GM19035 (cell line): ENCODE measurements around the gene SAMD4A.
A peak's percentile ranks its signal among the peaks of the same experiment; 100 is the strongest.
"Not testable (repeated sequence)": the region's sequence is repeated elsewhere in the genome, so short reads cannot be mapped to it uniquely, and the experiment has no call there.

Experiments
- ATAC-seq: cut with Tn5 transposase; IDR thresholded peaks from one replicate; pipeline ENCODE4 v1.9.1; 2021; ENCODE audit not compliant: unreplicated experiment

The SAMD4A gene

GRCh38 chr14:54591866-54592265, 24.9 kb downstream of the SAMD4A start:
- ATAC-seq = no peak

GRCh38 chr14:54593860-54594259, 26.9 kb downstream of the SAMD4A start:
- ATAC-seq = no peak

GRCh38 chr14:54594537-54594936, 27.6 kb downstream of the SAMD4A start:
- no peak for ATAC-seq

GRCh38 chr14:54597795-54598443, 31.0 kb downstream of the SAMD4A start:
- no peak for ATAC-seq

- no peak for ATAC-seq
Observed at GRCh38 chr14:54599966-54600716, 33.2 kb downstream of the SAMD4A start.

GRCh38 chr14:54600717-54601109, 33.8 kb downstream of the SAMD4A start:
- no peak for ATAC-seq

- no peak for ATAC-seq
Observed at GRCh38 chr14:54603362-54603761, 36.4 kb downstream of the SAMD4A start.

GRCh38 chr14:54606178-54606577, 39.2 kb downstream of the SAMD4A start:
- no peak for ATAC-seq

GRCh38 chr14:54606631-54607133, 39.8 kb downstream of the SAMD4A start:
- ATAC-seq = no peak

- no peak for ATAC-seq
Observed at GRCh38 chr14:54609576-54609975, 42.6 kb downstream of the SAMD4A start.

GRCh38 chr14:54610051-54610977, 43.4 kb downstream of the SAMD4A start:
- ATAC-seq = no peak

GRCh38 chr14:54614296-54614695, 47.4 kb downstream of the SAMD4A start:
- ATAC-seq = no peak

- ATAC-seq = no peak
Observed at GRCh38 chr14:54617467-54617866, 50.5 kb downstream of the SAMD4A start.

- ATAC-seq = no peak
Observed at GRCh38 chr14:54621686-54622085, 54.8 kb downstream of the SAMD4A start.

GRCh38 chr14:54622192-54622958, 55.4 kb downstream of the SAMD4A start:
- ATAC-seq = peak; percentile 83

- ATAC-seq = no peak
Observed at GRCh38 chr14:54623279-54624004, 56.5 kb downstream of the SAMD4A start.

GRCh38 chr14:54624005-54624358, 57.1 kb downstream of the SAMD4A start:
- not testable (repeated sequence) for ATAC-seq

GRCh38 chr14:54625112-54625511, 58.2 kb downstream of the SAMD4A start:
- no peak for ATAC-seq

- ATAC-seq = no peak
Observed at GRCh38 chr14:54627219-54627539, 60.3 kb downstream of the SAMD4A start.
